ENCODE results near the gene FOSB.

FOSB gene

GRCh38 chr19:45512881-45513483 is 45.2 kb downstream of the FOSB start:
- intact Hi-C loops (cut with DNase I), result no loop called here
- DNase-seq, result no peak

- intact Hi-C loops (cut with DNase I), result no loop called here
- no peak for DNase-seq
These were observed 46.7 kb downstream of the FOSB start for GRCh38 chr19:45514376-45515051.

GRCh38 chr19:45515081-45515624 is 47.4 kb downstream of the FOSB start:
- DNase-seq, result peak in 23 of 42 donors; percentile 26 to 69 (median 52)
- intact Hi-C loops (cut with DNase I), result no loop called here

- no peak for DNase-seq
- intact Hi-C loops (cut with DNase I), result no loop called here
These were observed 48.1 kb downstream of the FOSB start for GRCh38 chr19:45515807-45516401.

GRCh38 chr19:45517238-45517637 is 49.4 kb downstream of the FOSB start:
- intact Hi-C loops (cut with DNase I), result no loop called here

GRCh38 chr19:45517641-45518468 is 50.1 kb downstream of the FOSB start:
- DNase-seq, result no peak
- intact Hi-C loops (cut with DNase I), result no loop called here

More at GRCh38 chr19:45517238-45517637, 49.4 kb downstream of the FOSB start:
- DNase-seq, result no peak

- intact Hi-C loops (cut with DNase I), result no loop called here
- no peak for DNase-seq
These were observed 50.7 kb downstream of the FOSB start for GRCh38 chr19:45518469-45518826.

- DNase-seq, result no peak
- intact Hi-C loops (cut with DNase I), result loop anchor here (10.0 kb wide), 1 partner anchor 123 kb away; no protein-coding TSS in a partner anchor
These were observed 54.5 kb downstream of the FOSB start for GRCh38 chr19:45522010-45522941.

GRCh38 chr19:45523642-45524256 is 56.0 kb downstream of the FOSB start:
- intact Hi-C loops (cut with DNase I), result loop anchor here (10.0 kb wide), 1 partner anchor 121 kb away; no protein-coding TSS in a partner anchor
- DNase-seq, result peak; percentile 55 to 92 (median 79)

GRCh38 chr19:45524575-45525129 is 56.9 kb downstream of the FOSB start:
- intact Hi-C loops (cut with DNase I), result loop anchor here (10.0 kb wide), 1 partner anchor 120 kb away; no protein-coding TSS in a partner anchor

More at GRCh38 chr19:45524575-45525129, 56.9 kb downstream of the FOSB start:
- DNase-seq, result peak in 10 of 42 donors; percentile 24 to 71 (median 56)
